ENCODE results near the gene BAX.

The BAX gene

GRCh38 chr19:48963371-48964204, 8.9 kb downstream of the BAX start:
- DNase-seq, result peak; percentile 37

GRCh38 chr19:48964205-48965039, 9.7 kb downstream of the BAX start:
- no peak for DNase-seq

GRCh38 chr19:48965040-48965805, 10.5 kb downstream of the BAX start, which contains the start of gene FTL:
Gene FTL, plus strand, starts transcription at chr19:48965309. Its CDS starts 199 bp downstream, at chr19:48965508.
- DNase-seq, result peak; percentile 80

- DNase-seq, result peak; percentile 89
Measured at GRCh38 chr19:48965806-48966540, 11.3 kb downstream of the BAX start.

- no peak for DNase-seq
Measured at GRCh38 chr19:48966541-48967345, 12.1 kb downstream of the BAX start.

GRCh38 chr19:48967346-48968178, 12.9 kb downstream of the BAX start:
- no peak for DNase-seq

GRCh38 chr19:48968179-48968661, 13.5 kb downstream of the BAX start:
- no peak for DNase-seq

- DNase-seq, result no peak
Measured at GRCh38 chr19:48968813-48969218, 14.1 kb downstream of the BAX start.

- DNase-seq, result no peak
Measured at GRCh38 chr19:48969276-48970138, 14.8 kb downstream of the BAX start.

GRCh38 chr19:48970139-48970766, 15.6 kb downstream of the BAX start:
- no peak for DNase-seq

GRCh38 chr19:48970923-48971395, 16.3 kb downstream of the BAX start:
- peak; percentile 85 for DNase-seq

- DNase-seq, result peak; percentile 32
Measured at GRCh38 chr19:48975947-48976847, 21.5 kb downstream of the BAX start.

GRCh38 chr19:48977061-48977460, 22.4 kb downstream of the BAX start:
- no peak for DNase-seq

GRCh38 chr19:48982280-48982679, 27.6 kb downstream of the BAX start:
- DNase-seq, result no peak

- no peak for DNase-seq
Measured at GRCh38 chr19:48985711-48986110, 31.0 kb downstream of the BAX start.

- no peak for DNase-seq
Measured at GRCh38 chr19:48986211-48986610, 31.5 kb downstream of the BAX start.

GRCh38 chr19:48987323-48987722, 32.6 kb downstream of the BAX start:
- DNase-seq, result no peak

- no peak for DNase-seq
Measured at GRCh38 chr19:48988286-48988685, 33.6 kb downstream of the BAX start.
